CD4-positive, CD25-positive, alpha-beta regulatory T cell (primary cell): ENCODE data around the gene PC. TPM values are rescaled to one million over a fixed set of nuclear protein-coding genes. Genes with fewer than 3 reads are reported as not detected.
A peak's percentile ranks its signal among the peaks of the same experiment; 100 is the strongest.

Experiments used
- ATAC-seq, 2 donors: fragments of 150-1000 bp; cut with Tn5 transposase; one replicate each; pipeline ENCODE4 v1.10.0; 2021; ENCODE audit warnings: low read depth in 2 of 2, moderate number of reproducible peaks in 2 of 2, moderate library complexity in 1 of 2
- DNase-seq, 3 donors: peaks; one replicate each; pipeline versions ENCODE4 v3.0.0 to v3.0.0-alpha.2; 2012 to 2022; ENCODE audit warnings: mixed read lengths in 1 of 3
- H3K27ac ChIP-seq: one replicate; pipeline ENCODE4 v1.7.0; 2013; ENCODE audit warnings: mild to moderate bottlenecking, low read length; ENCODE audit not compliant: insufficient read depth, poor library complexity, severe bottlenecking
- H3K27me3 ChIP-seq: one replicate; pipeline ENCODE4 v1.7.0; 2013; ENCODE audit warnings: low read length; ENCODE audit not compliant: control insufficient read depth, insufficient read depth
- H3K36me3 ChIP-seq: one replicate; pipeline ENCODE4 v1.7.0; 2013; ENCODE audit warnings: mild to moderate bottlenecking, low read length, moderate library complexity; ENCODE audit not compliant: control insufficient read depth, insufficient read depth
- H3K4me1 ChIP-seq: 2 replicates; pipeline ENCODE4 v1.7.0; 2013; ENCODE audit warnings: mild to moderate bottlenecking, low read length; ENCODE audit not compliant: insufficient read depth, control insufficient read depth, poor library complexity, severe bottlenecking
- H3K4me3 ChIP-seq: one replicate; pipeline ENCODE4 v1.7.0; 2013; ENCODE audit warnings: low read depth, mild to moderate bottlenecking, low read length, moderate library complexity
- H3K9me3 ChIP-seq, 2 experiments: 1 replicate in 1 of 2; 2 replicates in 1 of 2; pipeline ENCODE4 v1.7.0; 2013; ENCODE audit warnings: low read length in 2 of 2, mild to moderate bottlenecking in 1 of 2, moderate library complexity in 1 of 2; ENCODE audit not compliant: control insufficient read depth in 2 of 2
- H3K27ac Mint-ChIP-seq, 3 donors: one replicate each; pipeline ENCODE4 v1.8.0; 2020 to 2022; ENCODE audit warnings: mild to moderate bottlenecking in 3 of 3, mixed read lengths in 3 of 3, moderate library complexity in 2 of 3
- H3K27me3 Mint-ChIP-seq: one replicate; pipeline ENCODE4 v1.8.0; 2022; ENCODE audit warnings: mild to moderate bottlenecking, mixed read lengths
- H3K36me3 Mint-ChIP-seq: one replicate; pipeline ENCODE4 v1.8.0; 2020; ENCODE audit warnings: mixed read lengths
- H3K4me1 Mint-ChIP-seq, 4 donors: one replicate each; pipeline ENCODE4 v1.8.0; 2020 to 2022; ENCODE audit warnings: mixed read lengths in 4 of 4, mild to moderate bottlenecking in 1 of 4
- H3K4me3 Mint-ChIP-seq, 4 donors: one replicate each; pipeline ENCODE4 v1.8.0; 2020 to 2022; ENCODE audit warnings: mild to moderate bottlenecking in 4 of 4, mixed read lengths in 4 of 4, moderate library complexity in 3 of 4
- H3K9me3 Mint-ChIP-seq, 7 donors: one replicate each; pipeline ENCODE4 v1.8.0; 2020 to 2022; ENCODE audit warnings: mixed read lengths in 7 of 7, mild to moderate bottlenecking in 3 of 7, moderate library complexity in 2 of 7
- polyA plus RNA-seq, 4 donors: library from polyadenylated mRNA; unstranded; fragments of 300-500 nt; fragmentation: Illumina TruSeq; gene quantifications; one replicate each; pipeline ENCODE4 v1.2.3, GENCODE V29; 2021
- total RNA-seq: library from RNA; stranded (reverse); gene quantifications from one replicate; pipeline ENCODE4 v1.2.3, GENCODE V29; 2022

Gene PC
- total and polyA plus RNA-seq, 5 donors from 2014 or later: 2.0 to 7.4 (median 4.6) TPM

GRCh38 chr11:66905631-66906030 lies 52.6 kb downstream of the PC start:
- ATAC-seq: no peak

DNA sequence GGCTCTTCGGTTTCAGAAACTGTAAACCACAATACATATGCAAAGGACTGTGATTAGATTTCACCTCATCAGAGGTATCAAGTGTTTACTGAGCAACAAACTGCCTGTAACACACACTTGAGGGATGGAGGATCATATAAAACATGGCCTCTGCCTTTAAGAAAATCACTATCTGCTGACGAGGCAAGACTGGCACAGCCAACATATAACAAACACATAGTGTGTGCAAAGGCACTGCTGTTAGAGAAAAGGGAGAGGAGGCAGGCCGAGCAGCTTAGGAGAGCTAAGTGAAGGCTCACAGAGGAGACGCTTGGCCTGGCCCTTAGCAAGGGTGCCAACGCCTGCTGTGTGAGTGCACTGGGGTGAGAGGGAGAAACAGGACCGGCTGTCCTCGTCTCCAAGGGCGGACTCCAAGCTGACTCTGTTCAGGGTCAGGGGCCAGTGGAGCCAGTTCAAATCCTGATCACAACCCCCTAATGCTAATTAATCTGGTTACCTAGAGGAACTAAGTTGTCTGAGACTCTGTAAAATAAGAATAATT lies 53.1 kb downstream of the PC start:
- H3K9me3 Mint-ChIP-seq: no peaks in the 10 kb centered on the region
- peaks cover 7% of the 10 kb centered on the region for H3K36me3 Mint-ChIP-seq
- Histone ChIP-seq H3K27ac (no peak overlapping the region), H3K36me3 (no peaks in the 10 kb centered on the region), H3K4me1 (no peaks in the 10 kb centered on the region), H3K9me3 (no peaks in the 10 kb centered on the region), H3K4me3 (no peak overlapping the region), H3K27me3 (no peaks in the 10 kb centered on the region)
- no peak for ATAC-seq
- DNase-seq: no peak
- H3K4me3 Mint-ChIP-seq: no peak overlapping the region
- no peak overlapping the region for H3K27ac Mint-ChIP-seq
- H3K27me3 Mint-ChIP-seq: peaks cover 7% of the 10 kb centered on the region
- no peaks in the 10 kb centered on the region for H3K4me1 Mint-ChIP-seq

More at GRCh38 chr11:66905631-66906030, 52.6 kb downstream of the PC start:
- Mint-ChIP-seq H3K27ac (no peak overlapping the region), H3K4me3 (no peak overlapping the region), H3K27me3 (peaks cover 7% of the 10 kb centered on the region), H3K9me3 (no peaks in the 10 kb centered on the region), H3K36me3 (peaks cover 7% of the 10 kb centered on the region), H3K4me1 (no peaks in the 10 kb centered on the region)
- H3K9me3 ChIP-seq: no peaks in the 10 kb centered on the region
- H3K27ac ChIP-seq: no peak overlapping the region
- no peaks in the 10 kb centered on the region for H3K36me3 ChIP-seq
- no peak overlapping the region for H3K4me3 ChIP-seq
- H3K27me3 ChIP-seq: no peaks in the 10 kb centered on the region
- DNase-seq: no peak
- no peaks in the 10 kb centered on the region for H3K4me1 ChIP-seq

DNA sequence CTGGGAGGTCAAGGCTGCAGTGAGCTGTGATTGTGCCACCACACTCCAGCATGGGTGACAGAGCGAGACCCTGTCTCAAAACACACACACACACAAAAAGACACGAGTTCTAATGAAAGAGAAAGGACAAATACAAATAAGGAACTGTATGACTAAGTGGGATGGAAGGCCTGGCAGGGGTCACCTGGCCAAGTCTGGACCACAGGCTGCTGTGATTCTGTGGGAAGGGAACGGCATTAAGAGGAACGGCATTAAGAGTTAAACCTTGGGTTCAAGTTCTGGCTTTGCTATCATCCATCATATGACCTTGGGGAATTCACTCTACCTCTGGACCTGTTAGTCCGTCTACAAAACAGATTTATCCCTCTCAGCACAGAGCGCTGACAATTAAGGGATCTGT lies 53.6 kb downstream of the PC start:
- Histone ChIP-seq H3K4me1 (no peaks in the 10 kb centered on the region), H3K27ac (no peak overlapping the region), H3K9me3 (no peaks in the 10 kb centered on the region), H3K4me3 (no peak overlapping the region), H3K36me3 (no peaks in the 10 kb centered on the region), H3K27me3 (no peaks in the 10 kb centered on the region)
- Mint-ChIP-seq H3K9me3 (no peaks in the 10 kb centered on the region), H3K4me1 (no peaks in the 10 kb centered on the region), H3K36me3 (peaks cover 7% of the 10 kb centered on the region), H3K4me3 (no peak overlapping the region), H3K27me3 (peaks cover 7% of the 10 kb centered on the region), H3K27ac (no peak overlapping the region)
- DNase-seq (no peak), ATAC-seq (no peak)

DNA sequence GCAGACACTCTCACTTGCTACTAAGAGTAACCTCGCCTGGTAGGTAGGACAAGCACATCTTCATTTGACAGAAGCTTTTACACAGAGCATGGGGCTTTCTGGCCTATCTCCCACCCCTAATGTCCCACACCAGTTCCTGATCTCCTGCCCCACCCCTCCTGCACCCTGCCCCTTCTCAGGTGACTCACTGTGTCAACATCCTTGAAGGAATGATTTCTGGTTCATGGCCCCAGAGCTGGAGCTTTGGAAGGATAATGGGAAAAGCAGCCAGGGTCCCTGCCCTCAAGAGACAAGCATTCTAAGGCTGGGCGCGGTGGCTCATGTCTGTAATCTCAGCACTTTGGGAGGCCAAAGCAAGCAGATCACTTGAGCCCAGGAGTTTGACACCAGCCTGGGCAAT lies 54.1 kb downstream of the PC start:
- DNase-seq: no peak
- Mint-ChIP-seq H3K36me3 (peaks cover 7% of the 10 kb centered on the region), H3K9me3 (no peaks in the 10 kb centered on the region), H3K27ac (no peak overlapping the region), H3K4me1 (no peaks in the 10 kb centered on the region), H3K4me3 (no peak overlapping the region), H3K27me3 (peaks cover 7% of the 10 kb centered on the region)
- no peak for ATAC-seq
- no peaks in the 10 kb centered on the region for H3K27me3 ChIP-seq
- no peak overlapping the region for H3K4me3 ChIP-seq
- H3K9me3 ChIP-seq: no peaks in the 10 kb centered on the region
- no peaks in the 10 kb centered on the region for H3K4me1 ChIP-seq
- H3K36me3 ChIP-seq: no peaks in the 10 kb centered on the region
- H3K27ac ChIP-seq: no peak overlapping the region

GRCh38 chr11:66902486-66903177 lies 55.6 kb downstream of the PC start:
- Mint-ChIP-seq H3K27me3 (peaks cover 7% of the 10 kb centered on the region), H3K27ac (no peak overlapping the region), H3K36me3 (peaks cover 7% of the 10 kb centered on the region), H3K4me1 (no peaks in the 10 kb centered on the region), H3K4me3 (no peak overlapping the region), H3K9me3 (no peaks in the 10 kb centered on the region)
- DNase-seq (no peak), ATAC-seq (no peak)
- Histone ChIP-seq H3K4me3 (no peak overlapping the region), H3K9me3 (no peaks in the 10 kb centered on the region), H3K27me3 (no peaks in the 10 kb centered on the region), H3K27ac (no peak overlapping the region), H3K36me3 (no peaks in the 10 kb centered on the region), H3K4me1 (no peaks in the 10 kb centered on the region)

DNA sequence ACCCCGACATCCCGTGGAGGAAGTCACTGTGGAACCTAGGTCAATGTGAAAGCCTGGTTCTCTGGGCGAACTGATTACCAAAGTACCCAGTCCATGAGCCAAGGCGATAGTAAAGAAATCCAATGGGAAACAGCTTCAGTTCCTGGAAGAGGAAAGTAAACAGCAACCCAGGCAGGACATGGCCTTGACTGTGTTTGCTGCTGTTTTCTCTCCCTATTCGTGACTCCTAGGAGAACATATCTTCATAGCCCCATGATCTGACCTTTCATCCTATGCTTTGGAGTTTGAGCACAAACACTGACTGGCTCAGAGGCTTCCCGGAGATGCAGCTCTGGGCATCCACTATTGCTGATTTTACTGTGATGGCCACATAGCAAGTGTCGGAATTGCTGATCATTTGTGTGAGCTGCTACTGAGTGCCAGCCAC lies 56.2 kb downstream of the PC start:
- Histone ChIP-seq H3K9me3 (no peaks in the 10 kb centered on the region), H3K36me3 (no peaks in the 10 kb centered on the region), H3K27me3 (no peaks in the 10 kb centered on the region), H3K4me3 (no peak overlapping the region), H3K4me1 (no peaks in the 10 kb centered on the region), H3K27ac (no peak overlapping the region)
- Mint-ChIP-seq H3K9me3 (no peaks in the 10 kb centered on the region), H3K4me1 (no peaks in the 10 kb centered on the region), H3K4me3 (no peak overlapping the region), H3K36me3 (peaks cover 7% of the 10 kb centered on the region), H3K27ac (peak overlapping the region in 1 of 3 donors; percentile 26), H3K27me3 (peaks cover 7% of the 10 kb centered on the region)
- DNase-seq (no peak), ATAC-seq (no peak)

GRCh38 chr11:66894141-66894540 lies 64.0 kb downstream of the PC start:
- H3K4me3 ChIP-seq: no peak overlapping the region
- peaks cover 0 to 11% (median 3%) of the 10 kb centered on the region in 4 donors for H3K4me1 Mint-ChIP-seq
- H3K4me1 ChIP-seq: no peaks in the 10 kb centered on the region
- DNase-seq: no peak
- peaks cover 0 to 2% (median 0%) of the 10 kb centered on the region in 7 donors for H3K9me3 Mint-ChIP-seq
- H3K27ac ChIP-seq: no peak overlapping the region
- no peak overlapping the region for H3K27ac Mint-ChIP-seq
- no peaks in the 10 kb centered on the region for H3K27me3 ChIP-seq
- no peak for ATAC-seq
- H3K4me3 Mint-ChIP-seq: no peak overlapping the region
- H3K27me3 Mint-ChIP-seq: no peaks in the 10 kb centered on the region
- no peaks in the 10 kb centered on the region for H3K36me3 Mint-ChIP-seq
- H3K9me3 ChIP-seq: no peaks in the 10 kb centered on the region
- no peaks in the 10 kb centered on the region for H3K36me3 ChIP-seq

DNA sequence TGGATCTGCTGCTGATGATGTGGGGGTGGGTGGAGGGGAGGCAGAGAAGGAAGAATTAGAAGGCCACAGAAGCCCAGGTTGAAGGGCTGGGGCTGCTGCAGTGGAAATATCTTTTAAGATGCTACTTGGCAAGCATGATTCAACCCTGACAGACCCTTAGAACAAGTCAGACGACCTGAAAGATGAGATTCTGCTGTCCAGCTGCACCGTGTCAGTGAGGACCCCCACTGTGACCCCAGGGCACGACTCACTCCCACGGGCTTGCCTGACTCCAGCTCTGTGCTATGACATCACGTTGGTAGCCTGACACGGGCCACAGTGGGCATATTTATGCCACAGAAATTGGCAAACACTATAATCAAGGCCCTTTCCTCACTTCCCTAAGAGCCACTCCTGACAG lies 65.3 kb downstream of the PC start:
- Histone ChIP-seq H3K4me1 (no peaks in the 10 kb centered on the region), H3K9me3 (no peaks in the 10 kb centered on the region), H3K4me3 (no peak overlapping the region), H3K36me3 (no peaks in the 10 kb centered on the region), H3K27me3 (no peaks in the 10 kb centered on the region), H3K27ac (no peak overlapping the region)
- peaks cover 0 to 11% (median 3%) of the 10 kb centered on the region in 4 donors for H3K4me1 Mint-ChIP-seq
- DNase-seq (no peak), ATAC-seq (no peak)
- no peak overlapping the region for H3K4me3 Mint-ChIP-seq
- peaks cover 0 to 2% (median 0%) of the 10 kb centered on the region in 7 donors for H3K9me3 Mint-ChIP-seq
- peak overlapping the region in 1 of 3 donors; percentile 32 for H3K27ac Mint-ChIP-seq
- H3K27me3 Mint-ChIP-seq: no peaks in the 10 kb centered on the region
- no peaks in the 10 kb centered on the region for H3K36me3 Mint-ChIP-seq
